Measurements from ENCODE around the gene TSHZ2. TPM values are rescaled to one million over a fixed set of nuclear protein-coding genes. Genes with fewer than 3 reads are reported as not detected.

The TSHZ2 gene
- polyA plus RNA-seq, 1 donor = 14.2 TPM

DNA sequence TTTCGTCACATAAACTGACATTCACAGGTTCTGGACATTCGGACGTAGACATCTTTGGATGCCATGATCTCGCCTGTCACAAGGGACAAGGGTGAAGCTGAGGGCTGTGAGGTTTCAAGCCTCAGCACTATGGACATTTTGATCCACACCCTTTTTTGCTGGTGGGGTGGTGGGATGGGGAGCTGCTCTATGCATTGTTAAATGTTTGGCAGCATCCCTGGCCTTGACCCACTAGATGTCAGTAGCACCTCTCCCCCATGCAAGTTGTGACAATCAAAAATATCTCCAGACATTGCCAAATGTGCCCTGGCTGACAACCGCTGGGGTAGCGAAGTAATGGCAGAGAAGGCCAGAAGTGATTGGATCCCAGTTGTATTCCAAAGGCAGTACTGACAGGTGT lies 229.4 kb downstream of the TSHZ2 start:
- no peak for DNase-seq

- no peak for DNase-seq
Measured at GRCh38 chr20:53202777-53203176, 230.6 kb downstream of the TSHZ2 start.

- no peak for DNase-seq
Measured at GRCh38 chr20:53205046-53205445, 232.9 kb downstream of the TSHZ2 start.

GRCh38 chr20:53208110-53208832 lies 236.1 kb downstream of the TSHZ2 start:
- DNase-seq = no peak

DNA sequence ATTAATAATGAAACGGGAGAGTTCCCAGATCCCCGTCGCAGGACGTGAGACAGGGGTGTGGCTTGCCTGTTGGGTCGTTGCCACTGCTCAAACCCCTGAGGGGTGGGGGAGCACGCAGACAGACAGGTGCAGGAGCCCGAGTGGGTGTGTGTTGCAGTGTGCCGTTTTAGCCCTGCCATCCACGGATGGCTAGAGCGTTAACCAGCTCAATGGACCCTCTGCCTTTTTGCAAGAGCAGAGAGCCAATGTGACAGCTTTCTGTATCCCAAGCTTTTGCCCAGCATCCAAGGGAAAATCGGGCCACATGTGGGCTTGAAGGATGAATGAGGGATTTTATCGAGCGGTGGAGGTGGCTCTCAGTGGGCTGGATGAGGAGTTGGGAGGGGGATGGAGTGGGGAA lies 237.9 kb downstream of the TSHZ2 start:
- DNase-seq = no peak

GRCh38 chr20:53210931-53211330 lies 238.8 kb downstream of the TSHZ2 start:
- DNase-seq = no peak

GRCh38 chr20:53212018-53212417 lies 239.9 kb downstream of the TSHZ2 start:
- DNase-seq = no peak

DNA sequence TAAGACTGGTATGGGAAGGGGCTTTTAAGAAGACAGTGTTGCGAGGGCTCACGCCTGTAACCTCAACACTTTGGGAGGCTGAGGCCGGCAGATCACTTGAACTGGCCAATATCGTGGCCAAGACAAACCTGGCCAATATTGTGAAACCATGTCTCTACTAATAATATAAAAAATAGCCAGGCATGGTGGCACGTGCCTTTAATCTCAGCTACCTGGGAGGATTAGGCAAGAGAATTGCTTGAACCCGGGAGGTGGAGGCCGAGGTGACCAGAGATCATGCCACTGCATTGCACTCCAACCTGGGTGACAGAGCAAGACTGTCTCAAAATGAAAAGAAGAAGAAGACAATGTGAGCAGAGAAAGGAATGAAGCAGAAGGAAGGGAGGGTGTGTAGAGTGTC lies 242.2 kb downstream of the TSHZ2 start:
- DNase-seq = no peak

DNA sequence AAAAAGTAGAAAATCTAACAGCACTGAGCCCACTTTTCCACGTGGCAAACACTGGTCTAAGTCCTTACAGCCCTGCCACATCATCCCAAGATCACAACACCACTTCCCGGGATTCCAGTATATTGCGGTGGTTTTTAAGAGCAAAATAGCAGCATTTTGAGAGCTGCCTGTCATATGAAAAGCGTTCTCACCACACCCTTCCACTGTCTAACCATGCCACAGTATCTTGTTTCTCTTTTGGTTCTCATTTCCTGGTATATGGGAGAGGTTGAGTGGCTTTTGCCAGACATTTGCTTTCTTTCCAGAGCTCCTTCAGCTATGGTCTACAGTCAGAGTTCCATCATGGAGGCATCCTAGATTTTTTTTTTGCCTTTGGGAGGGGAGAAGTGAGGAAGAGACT lies 243.0 kb downstream of the TSHZ2 start:
- no peak for DNase-seq

DNA sequence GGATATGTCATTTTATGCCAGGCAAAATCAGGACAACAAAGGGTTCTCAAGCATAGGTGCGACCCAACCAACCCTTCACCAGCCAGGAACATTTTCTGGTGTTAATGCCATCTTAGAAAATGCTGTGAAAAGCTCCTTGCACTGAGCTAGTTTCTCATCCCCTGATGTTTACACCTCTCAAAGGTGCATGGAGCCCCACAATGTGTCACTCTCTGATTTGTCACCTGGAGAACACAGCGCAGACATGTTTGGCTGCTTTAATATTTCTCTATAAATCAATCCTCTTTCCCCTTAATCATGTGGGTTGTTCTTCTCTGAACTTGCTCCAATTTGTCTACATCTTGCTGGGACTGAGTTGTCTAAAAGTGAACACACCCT lies 244.3 kb downstream of the TSHZ2 start:
- DNase-seq = no peak

GRCh38 chr20:53216856-53217576 lies 244.9 kb downstream of the TSHZ2 start:
- peak; percentile 66 for DNase-seq

- no peak for DNase-seq
Measured at GRCh38 chr20:53220482-53221307, 248.5 kb downstream of the TSHZ2 start.

DNA sequence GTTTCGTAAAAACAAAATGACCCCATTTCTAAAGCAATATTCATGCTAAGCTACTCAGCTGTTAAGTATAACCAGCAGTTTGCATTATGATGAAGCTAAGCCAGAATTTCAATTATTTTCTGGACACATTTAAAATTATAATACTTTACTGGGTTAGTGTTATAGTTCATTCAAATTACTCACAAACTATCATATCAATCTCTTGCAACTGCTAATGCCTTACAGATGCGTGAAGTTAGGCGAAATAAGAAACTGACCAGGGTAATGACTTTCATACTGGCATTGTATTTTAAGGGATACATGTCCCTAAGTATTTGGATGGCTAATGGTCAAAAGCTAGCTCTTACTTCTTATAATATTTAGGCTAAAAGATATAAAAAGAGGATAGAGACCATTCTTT lies 249.6 kb downstream of the TSHZ2 start:
- no peak for DNase-seq

GRCh38 chr20:53222416-53222815 lies 250.3 kb downstream of the TSHZ2 start:
- DNase-seq = no peak

GRCh38 chr20:53222932-53223331 lies 250.8 kb downstream of the TSHZ2 start:
- DNase-seq = no peak

DNA sequence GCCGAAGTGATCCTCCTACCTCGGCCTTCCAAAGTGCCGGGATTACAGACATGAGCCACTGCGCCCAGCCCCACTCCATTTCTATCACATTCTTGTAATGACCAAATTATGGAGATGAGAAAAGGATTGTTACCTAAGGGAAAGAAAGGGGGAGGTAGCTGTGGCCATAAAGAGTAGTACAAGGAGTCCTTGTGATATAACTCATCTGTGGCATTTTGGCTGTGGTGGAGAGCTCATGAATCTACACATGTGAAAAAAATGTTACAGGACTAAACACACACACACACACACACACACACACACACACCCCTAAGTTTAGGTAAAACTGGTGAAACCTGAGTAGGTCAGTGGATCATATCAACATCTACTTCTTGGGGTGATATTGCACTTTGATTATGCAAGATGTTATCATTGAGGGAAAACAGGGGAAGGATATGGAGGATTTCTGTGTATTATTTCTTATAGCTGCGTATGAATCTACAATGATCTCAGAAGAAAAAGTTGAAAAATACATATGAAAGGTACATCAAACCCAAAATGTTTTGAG lies 251.5 kb downstream of the TSHZ2 start:
- no peak for DNase-seq

DNA sequence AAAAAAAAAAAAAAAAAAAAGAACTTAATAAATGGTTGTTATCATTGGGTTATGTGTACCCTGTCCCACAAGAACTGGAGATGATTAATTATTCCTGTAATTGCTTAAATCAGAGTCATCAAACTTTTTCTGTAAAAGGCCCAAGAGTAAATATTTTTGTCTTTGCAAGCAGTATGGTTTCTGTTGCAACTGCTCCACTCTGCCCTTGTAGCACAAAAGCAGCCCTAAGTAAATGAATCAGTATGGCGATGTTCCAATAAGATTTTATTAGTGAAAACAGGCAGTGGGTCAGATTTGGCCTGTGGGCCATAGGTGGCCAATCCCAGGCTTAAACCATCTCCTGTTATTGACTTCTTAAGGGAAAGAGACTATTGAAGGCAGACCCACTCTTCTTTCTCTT lies 252.7 kb downstream of the TSHZ2 start:
- DNase-seq = no peak

- DNase-seq = no peak
Measured at GRCh38 chr20:53226826-53227225, 254.7 kb downstream of the TSHZ2 start.

GRCh38 chr20:53227523-53227922 lies 255.4 kb downstream of the TSHZ2 start:
- no peak for DNase-seq

GRCh38 chr20:53231061-53231460 lies 258.9 kb downstream of the TSHZ2 start:
- DNase-seq = no peak

DNA sequence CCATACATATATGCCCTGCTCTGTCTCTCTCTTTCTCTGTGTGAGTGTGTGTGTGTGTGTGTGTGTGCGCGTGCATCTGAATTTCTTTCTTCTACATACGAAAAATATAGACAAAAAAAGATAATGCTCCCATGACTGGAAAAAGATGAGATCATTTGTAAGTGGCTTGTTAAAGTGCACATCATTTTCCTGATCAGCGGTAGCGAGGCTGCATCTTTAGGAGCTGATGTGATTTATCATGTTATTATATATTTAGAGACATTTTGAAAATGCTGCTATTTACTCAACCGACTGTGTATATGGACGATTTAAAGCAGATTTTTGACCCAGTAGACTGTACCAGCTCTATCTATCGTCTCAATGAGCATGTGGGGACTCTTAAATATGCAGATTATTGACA lies 265.3 kb downstream of the TSHZ2 start:
- no peak for DNase-seq

DNA sequence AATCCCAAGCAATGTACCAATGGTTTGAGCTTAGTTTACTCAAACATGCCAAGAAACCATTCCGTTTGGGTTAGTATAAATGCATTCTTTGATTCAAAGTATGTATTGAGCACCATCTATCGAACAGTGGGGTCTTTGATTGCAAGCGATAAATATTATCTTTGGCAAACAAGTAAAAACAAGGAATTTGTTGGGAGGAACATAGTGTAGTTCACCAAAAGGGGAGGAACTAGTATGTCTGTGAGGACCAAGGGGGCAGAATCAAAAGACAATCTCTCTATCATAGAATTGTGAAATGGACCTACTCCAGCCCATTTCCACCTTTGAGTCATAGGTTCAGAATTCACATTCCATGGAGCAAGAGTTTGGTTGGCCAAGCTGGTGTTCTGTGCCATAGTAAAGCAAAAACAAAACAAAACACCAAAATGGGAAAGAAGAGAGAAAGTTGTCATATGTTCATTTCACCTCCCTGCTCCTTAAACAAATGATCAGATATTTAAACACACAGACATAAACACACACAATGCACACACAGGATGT lies 266.0 kb downstream of the TSHZ2 start:
- DNase-seq = no peak
